ENCODE measurements around the gene MEX3A. TPM values are rescaled to one million over a fixed set of nuclear protein-coding genes. Genes with fewer than 3 reads are reported as not detected.

The MEX3A gene
- total and polyA plus RNA-seq, 3 experiments from 2014 or later = 0.24 to 1.0 TPM; not detected in 1

GRCh38 chr1:156033011-156033410 is 49.3 kb downstream of the MEX3A start:
- H3K36me3 Mint-ChIP-seq = peaks cover 0 to 21% (median 2%) of the 10 kb centered on the region in 3 donors
- H3K27ac Mint-ChIP-seq = no peak overlapping the region
- Histone ChIP-seq H3K27ac (ENCODE audit: low read depth, low read length) (no peak overlapping the region), H3K36me3 (ENCODE audit: insufficient read depth, low read length) (no peaks in the 10 kb centered on the region), H3K27me3 (ENCODE audit: insufficient read depth, low read length, poor library complexity, severe bottlenecking) (no peaks in the 10 kb centered on the region), H3K4me1 (ENCODE audit: insufficient read depth, low read length) (no peaks in the 10 kb centered on the region), H3K9me3 (ENCODE audit: low read length) (no peaks in the 10 kb centered on the region), H3K4me3 (ENCODE audit: low read length) (no peak overlapping the region)
- CTCF ChIA-PET = interaction anchor here (1.0 kb wide), 1 partner anchor 102 kb away, joined by 5 read pairs; no protein-coding TSS in a partner anchor
- no peaks in the 10 kb centered on the region for H3K9me3 Mint-ChIP-seq
- POLR2A ChIA-PET = no interaction called here
- peaks cover 0 to 2% (median 0%) of the 10 kb centered on the region in 3 donors for H3K4me1 Mint-ChIP-seq
- no peaks in the 10 kb centered on the region for H3K27me3 Mint-ChIP-seq
- DNase-seq = no peak
- no peak overlapping the region for H3K4me3 Mint-ChIP-seq

GRCh38 chr1:156026588-156026987 is 55.7 kb downstream of the MEX3A start:
- no peaks in the 10 kb centered on the region for H3K36me3 ChIP-seq (ENCODE audit: insufficient read depth, low read length)
- Mint-ChIP-seq H3K4me1 (peaks cover 9 to 14% (median 9%) of the 10 kb centered on the region in 3 donors), H3K27me3 (peaks cover 7 to 9% of the 10 kb centered on the region in 2 donors), H3K4me3 (peak overlapping the region in 1 of 7 donors; percentile 37), H3K36me3 (no peaks in the 10 kb centered on the region), H3K27ac (no peak overlapping the region), H3K9me3 (no peaks in the 10 kb centered on the region)
- H3K4me1 ChIP-seq (ENCODE audit: insufficient read depth, low read length) = no peaks in the 10 kb centered on the region
- ChIA-PET CTCF (interaction anchor here (1.1 kb wide), 1 partner anchor 21 kb away, joined by 3 read pairs; no protein-coding TSS in a partner anchor), POLR2A (no interaction called here)
- H3K27ac ChIP-seq (ENCODE audit: low read depth, low read length) = no peak overlapping the region
- H3K9me3 ChIP-seq (ENCODE audit: low read length) = no peaks in the 10 kb centered on the region
- no peak overlapping the region for H3K4me3 ChIP-seq (ENCODE audit: low read length)
- no peak for DNase-seq
- H3K27me3 ChIP-seq (ENCODE audit: insufficient read depth, low read length, poor library complexity, severe bottlenecking) = no peaks in the 10 kb centered on the region

GRCh38 chr1:156025876-156026275 is 56.4 kb downstream of the MEX3A start:
- POLR2A ChIA-PET = no interaction called here
- H3K36me3 Mint-ChIP-seq = no peaks in the 10 kb centered on the region
- CTCF ChIA-PET = interaction anchor here (0.6 to 1.1 kb wide), 4 partner anchors 21 to 1543 kb away, joined by 3 to 4 read pairs (median 3); no protein-coding TSS in a partner anchor
- Histone ChIP-seq H3K27me3 (ENCODE audit: insufficient read depth, low read length, poor library complexity, severe bottlenecking) (no peaks in the 10 kb centered on the region), H3K4me1 (ENCODE audit: insufficient read depth, low read length) (no peaks in the 10 kb centered on the region), H3K36me3 (ENCODE audit: insufficient read depth, low read length) (no peaks in the 10 kb centered on the region), H3K27ac (ENCODE audit: low read depth, low read length) (no peak overlapping the region), H3K4me3 (ENCODE audit: low read length) (no peak overlapping the region), H3K9me3 (ENCODE audit: low read length) (no peaks in the 10 kb centered on the region)
- DNase-seq = peak in 4 of 5 donors; percentile 4 to 54 (median 16)
- H3K4me1 Mint-ChIP-seq = peaks cover 13 to 19% (median 13%) of the 10 kb centered on the region in 3 donors
- H3K4me3 Mint-ChIP-seq = no peak overlapping the region
- peaks cover 7 to 9% of the 10 kb centered on the region in 2 donors for H3K27me3 Mint-ChIP-seq
- H3K27ac Mint-ChIP-seq = no peak overlapping the region
- no peaks in the 10 kb centered on the region for H3K9me3 Mint-ChIP-seq

- H3K36me3 ChIP-seq (ENCODE audit: insufficient read depth, low read length) = no peaks in the 10 kb centered on the region
- ChIA-PET CTCF (interaction anchor here (1.0 kb wide), 1 partner anchor 41 kb away, joined by 3 read pairs; no protein-coding TSS in a partner anchor), POLR2A (no interaction called here)
- H3K27ac Mint-ChIP-seq = peak overlapping the region in 1 of 8 donors; percentile 50
- H3K4me3 Mint-ChIP-seq = no peak overlapping the region
- H3K9me3 Mint-ChIP-seq = no peaks in the 10 kb centered on the region
- H3K4me3 ChIP-seq (ENCODE audit: low read length) = no peak overlapping the region
- no peak overlapping the region for H3K27ac ChIP-seq (ENCODE audit: low read depth, low read length)
- no peaks in the 10 kb centered on the region for H3K27me3 ChIP-seq (ENCODE audit: insufficient read depth, low read length, poor library complexity, severe bottlenecking)
- peaks cover 0 to 9% (median 0%) of the 10 kb centered on the region in 3 donors for H3K36me3 Mint-ChIP-seq
- peaks cover 21 to 28% (median 23%) of the 10 kb centered on the region in 3 donors for H3K4me1 Mint-ChIP-seq
- peaks cover 5% of the 10 kb centered on the region for H3K4me1 ChIP-seq (ENCODE audit: insufficient read depth, low read length)
- H3K9me3 ChIP-seq (ENCODE audit: low read length) = no peaks in the 10 kb centered on the region
- peaks cover 7 to 9% of the 10 kb centered on the region in 2 donors for H3K27me3 Mint-ChIP-seq
- DNase-seq = no peak
These were observed 57.5 kb downstream of the MEX3A start for GRCh38 chr1:156024801-156025200.

Other genes starting within 250 kb of the MEX3A start
- 10 to 100 TPM; 53.3 to 60.8 TPM for gene GON4L, start 225.3 kb downstream of the MEX3A start, total RNA-seq
- gene GON4L, start 225.3 kb downstream of the MEX3A start, polyA plus RNA-seq = 42.9 TPM
- gene SYT11, start 222.9 kb downstream of the MEX3A start, total RNA-seq = 10 to 100 TPM; 22.7 TPM
- 19.3 TPM for gene SYT11, start 222.9 kb downstream of the MEX3A start, polyA plus RNA-seq
- 10 to 100 TPM; 13.7 to 16.9 TPM for gene RIT1, start 171.1 kb downstream of the MEX3A start, total RNA-seq
- 17.7 TPM for gene RIT1, start 171.1 kb downstream of the MEX3A start, polyA plus RNA-seq
- gene KHDC4, start 148.1 kb downstream of the MEX3A start, total RNA-seq = 10 to 100 TPM; 58.8 to 61.2 TPM
- gene KHDC4, start 148.1 kb downstream of the MEX3A start, polyA plus RNA-seq = 8.2 TPM
- not detected for gene RXFP4, start 140.8 kb downstream of the MEX3A start, total RNA-seq
- 0.29 TPM for gene RXFP4, start 140.8 kb downstream of the MEX3A start, polyA plus RNA-seq
- gene ARHGEF2, start 103.9 kb downstream of the MEX3A start, total RNA-seq = 100 to 1,000 TPM; 168 to 176 TPM
- 18.8 TPM for gene ARHGEF2, start 103.9 kb downstream of the MEX3A start, polyA plus RNA-seq
- gene SSR2, start 61.5 kb downstream of the MEX3A start, total RNA-seq = 100 to 1,000 TPM; 187 to 190 TPM
- gene SSR2, start 61.5 kb downstream of the MEX3A start, polyA plus RNA-seq = 380 TPM
- gene UBQLN4, start 28.7 kb downstream of the MEX3A start, total RNA-seq = 10 to 100 TPM; 59.4 to 61.9 TPM
- gene UBQLN4, start 28.7 kb downstream of the MEX3A start, polyA plus RNA-seq = 15.6 TPM
- gene LAMTOR2, start 27.7 kb downstream of the MEX3A start, total RNA-seq = 10 to 100 TPM; 61.9 to 67.4 TPM
- 134 TPM for gene LAMTOR2, start 27.7 kb downstream of the MEX3A start, polyA plus RNA-seq
- gene RAB25, start 21.3 kb downstream of the MEX3A start, total RNA-seq = not detected
- 0.76 TPM for gene RAB25, start 21.3 kb downstream of the MEX3A start, polyA plus RNA-seq
- 100 to 1,000 TPM; 325 to 335 TPM for gene LMNA, start 32.2 kb upstream of the MEX3A start, total RNA-seq
- 13.9 TPM for gene LMNA, start 32.2 kb upstream of the MEX3A start, polyA plus RNA-seq
- gene SEMA4A, start 71.1 kb upstream of the MEX3A start, total RNA-seq = 10 to 100 TPM; 21.6 to 23.0 TPM
- 10.7 TPM for gene SEMA4A, start 71.1 kb upstream of the MEX3A start, polyA plus RNA-seq
- gene SLC25A44, start 111.6 kb upstream of the MEX3A start, total RNA-seq = 10 to 100 TPM; 30.8 to 32.4 TPM
- 21.4 TPM for gene SLC25A44, start 111.6 kb upstream of the MEX3A start, polyA plus RNA-seq
- gene PMF1, start 130.5 kb upstream of the MEX3A start, total RNA-seq = 10 to 100 TPM; 85.9 to 88.3 TPM
- 83.3 TPM for gene PMF1, start 130.5 kb upstream of the MEX3A start, polyA plus RNA-seq
- gene BGLAP, start 159.7 kb upstream of the MEX3A start, total RNA-seq = 1 to 10 TPM in 1 of 2 experiments, under 1 TPM in 1; 0.97 to 1.5 TPM
- gene BGLAP, start 159.7 kb upstream of the MEX3A start, polyA plus RNA-seq = not detected
- 1 to 10 TPM; 1.9 TPM for gene PAQR6, start 165.6 kb upstream of the MEX3A start, total RNA-seq
- gene PAQR6, start 165.6 kb upstream of the MEX3A start, polyA plus RNA-seq = 0.53 TPM
- 100 to 1,000 TPM; 110 to 117 TPM for gene SMG5, start 200.4 kb upstream of the MEX3A start, total RNA-seq
- 27.3 TPM for gene SMG5, start 200.4 kb upstream of the MEX3A start, polyA plus RNA-seq
- gene TMEM79, start 201.9 kb upstream of the MEX3A start, total RNA-seq = 10 to 100 TPM; 10.8 to 11.2 TPM
- 5.6 TPM for gene TMEM79, start 201.9 kb upstream of the MEX3A start, polyA plus RNA-seq
- gene GLMP, start 213.2 kb upstream of the MEX3A start, total RNA-seq = 10 to 100 TPM; 19.5 to 20.9 TPM
- 18.9 TPM for gene GLMP, start 213.2 kb upstream of the MEX3A start, polyA plus RNA-seq
- under 1 TPM in 1 of 2 experiments, not detected in 1; 0.35 TPM for gene VHLL, start 216.8 kb upstream of the MEX3A start, total RNA-seq
- gene VHLL, start 216.8 kb upstream of the MEX3A start, polyA plus RNA-seq = not detected